HepG2 (cell line): ENCODE measurements around the gene SERPINB13. TPM values are rescaled to one million over a fixed set of nuclear protein-coding genes. Genes with fewer than 3 reads are reported as not detected.

Experiments used
- ATAC-seq: fragments of 200-7000 bp; cut with Tn5 transposase; 3 replicates; pipeline ENCODE4 v1.9.1; 2020; ENCODE audit warnings: mild to moderate bottlenecking, moderate library complexity
- BruUV-seq: library from RNA; stranded (reverse); fragments of 400-500 nt; replicated peaks from 2 replicates; lab custom pipeline; 2021; lab: Mats Ljungman, UMichigan
- CTCF ChIA-PET: fragments of 300-600 bp; formaldehyde crosslinking; extraction: SDS; loops from one replicate; lab custom pipeline; 2021; ENCODE audit warnings: low total read pairs, inconsistent platforms, low intra/inter-chr PET ratio; lab: Yijun Ruan, JAX
- POLR2A ChIA-PET: fragments of 350-600 bp; sonication (Branson Sonifier 250); formaldehyde crosslinking; loops from one replicate; lab custom pipeline; 2020; ENCODE audit warnings: antibody characterized with exemption, inconsistent platforms; lab: Yijun Ruan, JAX
- DNase-seq: peaks from one replicate; pipeline ENCODE4 v3.0.0-alpha.2; 2015; ENCODE audit warnings: low spot score
- FAIRE-seq: peaks from 3 replicates; lab custom pipeline; 2011; peaks lifted over from hg19 to GRCh38; lab: Jason Lieb, UNC
- H2AFZ ChIP-seq: one replicate; pipeline ENCODE4 v1.6.1; 2011; ENCODE audit warnings: low read length, inconsistent platforms
- H3K27ac ChIP-seq: fragments of 300-600 bp; 3 replicates; pipeline ENCODE4 v1.8.0; 2011; ENCODE audit warnings: mixed run types, mild to moderate bottlenecking, mixed read lengths, low read length, inconsistent platforms; ENCODE audit not compliant: insufficient read depth; ENCODE audit errors: extremely low read length
- H3K27me3 ChIP-seq, 2 experiments: fragments of 200-600 bp in 1 of 2; 2 replicates in 1 of 2; 3 replicates in 1 of 2; pipeline versions ENCODE4 v1.6.0 to v1.8.0; 2011; ENCODE audit warnings: low read length in 2 of 2, mild to moderate bottlenecking in 2 of 2, moderate library complexity in 2 of 2, inconsistent platforms in 1 of 2; ENCODE audit not compliant: insufficient read depth in 2 of 2, control insufficient read depth in 1 of 2
- H3K36me3 ChIP-seq, 2 experiments: fragments of 200-600 bp in 1 of 2; replicated peaks in 1 of 2; 2 replicates in 1 of 2; 3 replicates in 1 of 2; pipeline versions ENCODE4 v1.5.1 to v1.8.0; 2011; ENCODE audit warnings: low read length in 2 of 2, inconsistent platforms in 1 of 2; ENCODE audit not compliant: insufficient read depth in 2 of 2, control insufficient read depth in 1 of 2
- H3K4me1 ChIP-seq: 2 replicates; pipeline ENCODE4 v1.5.1; 2012; ENCODE audit warnings: low read length, inconsistent platforms; ENCODE audit not compliant: insufficient read depth
- H3K4me2 ChIP-seq: 2 replicates; pipeline ENCODE4 v1.6.0; 2011; ENCODE audit warnings: low read depth, low read length, inconsistent platforms
- H3K4me3 ChIP-seq, 3 experiments: fragments of 200-600 bp in 1 of 3; sonication (generic), shearing (Covaris generic) in 1 of 3; replicated peaks in 1 of 3; 2 replicates each; pipeline ENCODE4 v1.5.1; 2011 to 2016; ENCODE audit warnings: low read length in 3 of 3, inconsistent platforms in 2 of 3, low read depth in 2 of 3, mild to moderate bottlenecking in 2 of 3, control low read depth in 1 of 3, mixed read lengths in 1 of 3; ENCODE audit not compliant: insufficient read depth in 1 of 3
- H3K79me2 ChIP-seq: one replicate; pipeline ENCODE4 v1.6.1; 2011; ENCODE audit warnings: low read length, inconsistent platforms; ENCODE audit not compliant: insufficient read depth
- H3K9ac ChIP-seq: 2 replicates; pipeline ENCODE4 v1.6.0; 2011; ENCODE audit warnings: mild to moderate bottlenecking, low read depth, low read length, inconsistent platforms; ENCODE audit not compliant: insufficient read depth
- H3K9me3 ChIP-seq: 2 replicates; pipeline ENCODE4 v1.5.1; 2012; ENCODE audit warnings: mild to moderate bottlenecking, low read length
- H4K20me1 ChIP-seq: 2 replicates; pipeline ENCODE4 v1.6.0; 2011; ENCODE audit warnings: inconsistent platforms, mild to moderate bottlenecking, low read length, moderate library complexity; ENCODE audit not compliant: insufficient read depth
- ATAD3A ChIP-seq: sonication (generic); formaldehyde crosslinking; IDR thresholded peaks from 2 replicates; pipeline ENCODE4 v1.4.0; 2020; ENCODE audit warnings: missing genetic modification reagents
- ATF6 ChIP-seq: sonication (generic); formaldehyde crosslinking; conservative IDR thresholded peaks from 2 replicates; pipeline ENCODE4 v1.4.0; 2020; ENCODE audit warnings: missing genetic modification reagents
- CTCF ChIP-seq: sonication (generic); formaldehyde crosslinking; IDR thresholded peaks from 2 replicates; pipeline ENCODE4 v1.5.0; 2020; ENCODE audit warnings: mild to moderate bottlenecking, missing genetic modification reagents, moderate library complexity
- MAFK ChIP-seq, 2 experiments: IDR thresholded peaks in 1 of 2; conservative IDR thresholded peaks in 1 of 2; 2 replicates each; pipeline ENCODE4 v1.6.1; 2011; ENCODE audit warnings: improper control_type of control experiment in 2 of 2, low read length in 2 of 2
- MXI1 ChIP-seq: IDR thresholded peaks from 3 replicates; pipeline ENCODE4 v1.6.1; 2012; ENCODE audit warnings: low read depth, low read length, inconsistent platforms, borderline replicate concordance
- NFE2 ChIP-seq: sonication (generic); formaldehyde crosslinking; IDR thresholded peaks from 2 replicates; pipeline ENCODE4 v1.4.0; 2020; ENCODE audit warnings: missing genetic modification reagents
- SMC3 ChIP-seq: IDR thresholded peaks from 2 replicates; pipeline ENCODE4 v1.6.1; 2011; ENCODE audit warnings: low read length, improper control_type of control experiment
- STAG1 ChIP-seq: sonication (generic); formaldehyde crosslinking; IDR thresholded peaks from 2 replicates; pipeline ENCODE4 v1.4.0; 2020; ENCODE audit warnings: missing genetic modification reagents
- ZFX ChIP-seq: sonication (generic); formaldehyde crosslinking; IDR thresholded peaks from 2 replicates; pipeline ENCODE4 v1.4.0; 2020; ENCODE audit warnings: mild to moderate bottlenecking, low read depth, missing genetic modification reagents, moderate library complexity
- WGBS: methylation state at CpG from one replicate; pipeline ENCODE4 v1.1.6; 2017; ENCODE audit warnings: low lambda C conversion rate; 5-methylcytosine and 5-hydroxymethylcytosine counted together
- in situ Hi-C: cut with HindIII; loops from 2 replicates; pipeline ENCODE4 v1.10.0; 2017; ENCODE audit warnings: low pct_unique_long_range_greater_than_20kb; ENCODE audit not compliant: extremely low pct_ligation_motif_present
- intact Hi-C: fragments of 100-400 bp; cut with micrococcal nuclease; formaldehyde crosslinking; loops from one replicate; pipeline ENCODE4 v1.10.0; 2022; ENCODE audit not compliant: unreplicated experiment
- polyA plus RNA-seq, 8 experiments: library from polyadenylated mRNA; depleted of rRNA in 3 of 8; stranded (reverse) in 7 of 8; unstranded in 1 of 8; fragments of >200 nt; fragmentation: Illumina TruSeq in 4 of 8; extraction: Trizol in 4 of 8; gene quantifications; 2 replicates each; pipeline versions ENCODE4 v1.2.1 to v1.2.3, GENCODE V29; 2011 to 2016; ENCODE audit warnings: low read depth in 4 of 8, missing spikeins in 1 of 8, mixed read lengths in 1 of 8; ENCODE audit not compliant: insufficient read depth in 1 of 8
- total RNA-seq, 5 experiments: library from RNA; depleted of rRNA; stranded (reverse); fragments of >200 nt; fragmentation: Illumina TruSeq; extraction: Trizol; gene quantifications; 2 replicates each; pipeline ENCODE4 v1.2.3, GENCODE V29; 2016; ENCODE audit warnings: low read depth in 1 of 5

Gene SERPINB13
- total and polyA plus RNA-seq, 2 of the 13 experiments (the other 11 are each of a cell fraction or from before 2014, with no cell fraction given) = not detected

- Histone ChIP-seq H2AFZ (no peak overlapping the region), H3K4me1 (no peaks in the 10 kb centered on the region), H3K4me2 (no peak overlapping the region), H3K4me3 (no peak overlapping the region), H3K9me3 (no peaks in the 10 kb centered on the region), H4K20me1 (no peaks in the 10 kb centered on the region), H3K9ac (no peak overlapping the region), H3K27me3 (no peaks in the 10 kb centered on the region), H3K79me2 (no peaks in the 10 kb centered on the region), H3K36me3 (no peaks in the 10 kb centered on the region), H3K27ac (no peak overlapping the region)
- DNase-seq = peak; percentile 23
- WGBS = 1% methylated on average over 5 of the region's 5 CpGs
- in situ Hi-C loops = no loop called here
- CTCF ChIA-PET = interaction anchor here (3.4 kb wide), 1 partner anchor 59 kb away, joined by 26 read pairs; no protein-coding TSS in a partner anchor
- no peak for FAIRE-seq
- POLR2A ChIA-PET = no interaction called here
- peak; percentile 43; the same call in 1 of the 2 replicates for TF ChIP-seq SMC3
- TF ChIP-seq STAG1 = peak; percentile 60
- no peak for TF ChIP-seq MXI1
- peak; percentile 78 for TF ChIP-seq CTCF (CRISPR knock-in tag)
- TF ChIP-seq MAFK (conservative IDR thresholded peaks at IDR 0.05 in 1 of 2, IDR thresholded peaks at IDR 0.05 in 1 of 2; ENCODE audit: low read length in 2 of 2) = no peak
- peak; percentile 69 for ATAC-seq
- intact Hi-C loops = loop anchor here (1.0 kb wide), 1 partner anchor 60 kb away; no protein-coding TSS in a partner anchor
- no TSS peak for BruUV-seq
Observed at GRCh38 chr18:63578357-63578958, 8.7 kb upstream of the SERPINB13 start.

GRCh38 chr18:63579616-63580015 is 7.5 kb upstream of the SERPINB13 start:
- Histone ChIP-seq H2AFZ (no peak overlapping the region), H3K27ac (no peak overlapping the region), H3K4me3 (no peak overlapping the region), H3K9me3 (no peaks in the 10 kb centered on the region), H4K20me1 (no peaks in the 10 kb centered on the region), H3K36me3 (no peaks in the 10 kb centered on the region), H3K4me1 (no peaks in the 10 kb centered on the region), H3K27me3 (0 out of 5 replicates have a peak, but pooled peaks cover 0 to 3% of the 10 kb centered on the region in 2 experiments), H3K4me2 (no peak overlapping the region), H3K9ac (no peak overlapping the region), H3K79me2 (no peaks in the 10 kb centered on the region)
- BruUV-seq = no TSS peak
- no peak for TF ChIP-seq ATF6
- no peak for TF ChIP-seq ZFX
- no peak for TF ChIP-seq ATAD3A (CRISPR knock-in tag)
- TF ChIP-seq NFE2 = no peak
- CTCF ChIA-PET = interaction anchor here (3.4 kb wide), 1 partner anchor 60 kb away, joined by 26 read pairs; no protein-coding TSS in a partner anchor
- ATAC-seq (no peak), DNase-seq (no peak), FAIRE-seq (no peak)
- WGBS = 1% methylated on average over 2 of the region's 2 CpGs
- intact Hi-C loops = no loop called here
- in situ Hi-C loops = loop anchor here (5.0 kb wide), 1 partner anchor 62 kb away; no protein-coding TSS in a partner anchor
- POLR2A ChIA-PET = no interaction called here
